H1 (cell line): ENCODE measurements around the gene RMND1. TPM values are rescaled to one million over a fixed set of nuclear protein-coding genes. Genes with fewer than 3 reads are reported as not detected.

ENCODE experiments used
- GTF2F1 ChIP-seq: IDR thresholded peaks from 2 replicates; pipeline ENCODE4 v1.6.1; 2012; ENCODE audit warnings: low read depth, low read length, improper control_type of control experiment, borderline replicate concordance
- HDAC6 ChIP-seq: IDR thresholded peaks from one replicate; pipeline ENCODE4 v1.7.1; 2012; ENCODE audit warnings: low read depth, mild to moderate bottlenecking, inconsistent platforms, low read length, moderate library complexity
- KDM5A ChIP-seq: fragments of 200-600 bp; IDR thresholded peaks from 2 replicates; pipeline ENCODE4 v1.7.1; 2012; ENCODE audit warnings: mild to moderate bottlenecking, low read length, inconsistent platforms, mixed read lengths
- POLR2AphosphoS5 ChIP-seq: IDR thresholded peaks from 2 replicates; pipeline ENCODE4 v1.6.1; 2011; ENCODE audit warnings: low read depth, low read length
- RFX5 ChIP-seq: IDR thresholded peaks from 2 replicates; pipeline ENCODE4 v1.6.1; 2011; ENCODE audit warnings: low read depth, low read length, improper control_type of control experiment, borderline replicate concordance
- SP4 ChIP-seq: IDR thresholded peaks from 2 replicates; pipeline ENCODE4 v1.6.1; 2012; ENCODE audit warnings: low read length, inconsistent platforms
- polyA plus RNA-seq, 7 experiments: library from polyadenylated mRNA; depleted of rRNA in 3 of 7; stranded (reverse) in 5 of 7; unstranded in 2 of 7; fragments of >200 nt in 5 of 7; fragments of 200-250 nt in 2 of 7; gene quantifications; 1 replicate in 5 of 7; 2 replicates in 1 of 7; 4 replicates in 1 of 7; pipeline versions ENCODE4 v1.2.1 to v1.2.3, GENCODE V29; 2011 to 2013; ENCODE audit warnings: missing spikeins in 2 of 7, mixed read lengths in 2 of 7
- total RNA-seq: library from RNA; stranded (reverse); fragmentation: NEBNext Ultra II Directional; extraction: Animal tissue kit (Norgen Biotek cat#: 25700); gene quantifications from 2 replicates; pipeline ENCODE4 v1.2.1, GENCODE V29; 2021
- TF ChIP-seq, protein P1 (sequence below): fragments of 300-600 bp; sonication (generic); IDR thresholded peaks from 2 replicates; pipeline ENCODE4 v1.7.1; 2012; ENCODE audit warnings: low read length, moderate library complexity, mild to moderate bottlenecking, inconsistent platforms; ENCODE audit not compliant: insufficient replicate concordance
- TF ChIP-seq, protein P2 (sequence below): IDR thresholded peaks from 2 replicates; pipeline ENCODE4 v1.6.1; 2012; ENCODE audit warnings: inconsistent platforms

Gene RMND1
- total and polyA plus RNA-seq, 2 of the 8 experiments (the other 6 are each of a cell fraction or from before 2014, with no cell fraction given): 7.3 to 21.9 TPM

DNA sequence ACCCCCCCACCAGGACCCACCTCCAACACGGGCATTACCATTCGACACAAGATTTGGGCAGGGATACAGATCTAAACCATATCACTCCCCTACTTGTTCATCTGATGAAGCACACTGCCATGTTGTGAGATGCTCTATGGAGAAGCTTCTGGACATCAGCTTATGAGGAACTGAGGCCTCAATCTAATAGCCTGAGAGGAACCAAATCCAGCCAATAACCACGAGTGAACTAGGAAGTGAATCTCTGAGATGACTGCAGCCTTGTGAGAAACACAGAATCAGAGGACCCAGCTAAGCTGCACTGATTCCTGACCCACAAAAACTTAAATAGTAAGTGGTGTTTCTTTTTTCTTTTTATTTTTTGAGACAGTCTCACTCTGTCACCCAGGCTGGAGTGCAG is 39.0 kb downstream of the RMND1 start (continued):
- TF ChIP-seq, protein P1, sequence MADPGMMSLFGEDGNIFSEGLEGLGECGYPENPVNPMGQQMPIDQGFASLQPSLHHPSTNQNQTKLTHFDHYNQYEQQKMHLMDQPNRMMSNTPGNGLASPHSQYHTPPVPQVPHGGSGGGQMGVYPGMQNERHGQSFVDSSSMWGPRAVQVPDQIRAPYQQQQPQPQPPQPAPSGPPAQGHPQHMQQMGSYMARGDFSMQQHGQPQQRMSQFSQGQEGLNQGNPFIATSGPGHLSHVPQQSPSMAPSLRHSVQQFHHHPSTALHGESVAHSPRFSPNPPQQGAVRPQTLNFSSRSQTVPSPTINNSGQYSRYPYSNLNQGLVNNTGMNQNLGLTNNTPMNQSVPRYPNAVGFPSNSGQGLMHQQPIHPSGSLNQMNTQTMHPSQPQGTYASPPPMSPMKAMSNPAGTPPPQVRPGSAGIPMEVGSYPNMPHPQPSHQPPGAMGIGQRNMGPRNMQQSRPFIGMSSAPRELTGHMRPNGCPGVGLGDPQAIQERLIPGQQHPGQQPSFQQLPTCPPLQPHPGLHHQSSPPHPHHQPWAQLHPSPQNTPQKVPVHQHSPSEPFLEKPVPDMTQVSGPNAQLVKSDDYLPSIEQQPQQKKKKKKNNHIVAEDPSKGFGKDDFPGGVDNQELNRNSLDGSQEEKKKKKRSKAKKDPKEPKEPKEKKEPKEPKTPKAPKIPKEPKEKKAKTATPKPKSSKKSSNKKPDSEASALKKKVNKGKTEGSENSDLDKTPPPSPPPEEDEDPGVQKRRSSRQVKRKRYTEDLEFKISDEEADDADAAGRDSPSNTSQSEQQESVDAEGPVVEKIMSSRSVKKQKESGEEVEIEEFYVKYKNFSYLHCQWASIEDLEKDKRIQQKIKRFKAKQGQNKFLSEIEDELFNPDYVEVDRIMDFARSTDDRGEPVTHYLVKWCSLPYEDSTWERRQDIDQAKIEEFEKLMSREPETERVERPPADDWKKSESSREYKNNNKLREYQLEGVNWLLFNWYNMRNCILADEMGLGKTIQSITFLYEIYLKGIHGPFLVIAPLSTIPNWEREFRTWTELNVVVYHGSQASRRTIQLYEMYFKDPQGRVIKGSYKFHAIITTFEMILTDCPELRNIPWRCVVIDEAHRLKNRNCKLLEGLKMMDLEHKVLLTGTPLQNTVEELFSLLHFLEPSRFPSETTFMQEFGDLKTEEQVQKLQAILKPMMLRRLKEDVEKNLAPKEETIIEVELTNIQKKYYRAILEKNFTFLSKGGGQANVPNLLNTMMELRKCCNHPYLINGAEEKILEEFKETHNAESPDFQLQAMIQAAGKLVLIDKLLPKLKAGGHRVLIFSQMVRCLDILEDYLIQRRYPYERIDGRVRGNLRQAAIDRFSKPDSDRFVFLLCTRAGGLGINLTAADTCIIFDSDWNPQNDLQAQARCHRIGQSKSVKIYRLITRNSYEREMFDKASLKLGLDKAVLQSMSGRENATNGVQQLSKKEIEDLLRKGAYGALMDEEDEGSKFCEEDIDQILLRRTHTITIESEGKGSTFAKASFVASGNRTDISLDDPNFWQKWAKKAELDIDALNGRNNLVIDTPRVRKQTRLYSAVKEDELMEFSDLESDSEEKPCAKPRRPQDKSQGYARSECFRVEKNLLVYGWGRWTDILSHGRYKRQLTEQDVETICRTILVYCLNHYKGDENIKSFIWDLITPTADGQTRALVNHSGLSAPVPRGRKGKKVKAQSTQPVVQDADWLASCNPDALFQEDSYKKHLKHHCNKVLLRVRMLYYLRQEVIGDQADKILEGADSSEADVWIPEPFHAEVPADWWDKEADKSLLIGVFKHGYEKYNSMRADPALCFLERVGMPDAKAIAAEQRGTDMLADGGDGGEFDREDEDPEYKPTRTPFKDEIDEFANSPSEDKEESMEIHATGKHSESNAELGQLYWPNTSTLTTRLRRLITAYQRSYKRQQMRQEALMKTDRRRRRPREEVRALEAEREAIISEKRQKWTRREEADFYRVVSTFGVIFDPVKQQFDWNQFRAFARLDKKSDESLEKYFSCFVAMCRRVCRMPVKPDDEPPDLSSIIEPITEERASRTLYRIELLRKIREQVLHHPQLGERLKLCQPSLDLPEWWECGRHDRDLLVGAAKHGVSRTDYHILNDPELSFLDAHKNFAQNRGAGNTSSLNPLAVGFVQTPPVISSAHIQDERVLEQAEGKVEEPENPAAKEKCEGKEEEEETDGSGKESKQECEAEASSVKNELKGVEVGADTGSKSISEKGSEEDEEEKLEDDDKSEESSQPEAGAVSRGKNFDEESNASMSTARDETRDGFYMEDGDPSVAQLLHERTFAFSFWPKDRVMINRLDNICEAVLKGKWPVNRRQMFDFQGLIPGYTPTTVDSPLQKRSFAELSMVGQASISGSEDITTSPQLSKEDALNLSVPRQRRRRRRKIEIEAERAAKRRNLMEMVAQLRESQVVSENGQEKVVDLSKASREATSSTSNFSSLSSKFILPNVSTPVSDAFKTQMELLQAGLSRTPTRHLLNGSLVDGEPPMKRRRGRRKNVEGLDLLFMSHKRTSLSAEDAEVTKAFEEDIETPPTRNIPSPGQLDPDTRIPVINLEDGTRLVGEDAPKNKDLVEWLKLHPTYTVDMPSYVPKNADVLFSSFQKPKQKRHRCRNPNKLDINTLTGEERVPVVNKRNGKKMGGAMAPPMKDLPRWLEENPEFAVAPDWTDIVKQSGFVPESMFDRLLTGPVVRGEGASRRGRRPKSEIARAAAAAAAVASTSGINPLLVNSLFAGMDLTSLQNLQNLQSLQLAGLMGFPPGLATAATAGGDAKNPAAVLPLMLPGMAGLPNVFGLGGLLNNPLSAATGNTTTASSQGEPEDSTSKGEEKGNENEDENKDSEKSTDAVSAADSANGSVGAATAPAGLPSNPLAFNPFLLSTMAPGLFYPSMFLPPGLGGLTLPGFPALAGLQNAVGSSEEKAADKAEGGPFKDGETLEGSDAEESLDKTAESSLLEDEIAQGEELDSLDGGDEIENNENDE: no peak
- no peak for TF ChIP-seq HDAC6
- TF ChIP-seq POLR2AphosphoS5: no peak
- no peak for TF ChIP-seq RFX5
- no peak for TF ChIP-seq GTF2F1
- no peak for TF ChIP-seq SP4
- TF ChIP-seq, protein P2, sequence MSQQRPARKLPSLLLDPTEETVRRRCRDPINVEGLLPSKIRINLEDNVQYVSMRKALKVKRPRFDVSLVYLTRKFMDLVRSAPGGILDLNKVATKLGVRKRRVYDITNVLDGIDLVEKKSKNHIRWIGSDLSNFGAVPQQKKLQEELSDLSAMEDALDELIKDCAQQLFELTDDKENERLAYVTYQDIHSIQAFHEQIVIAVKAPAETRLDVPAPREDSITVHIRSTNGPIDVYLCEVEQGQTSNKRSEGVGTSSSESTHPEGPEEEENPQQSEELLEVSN: no peak
- TF ChIP-seq KDM5A: no peak
